Activated effector memory CD4-positive, alpha-beta T cell treated with Interleukin-2 at 50 U/mL for 16 hours (primary cell): ENCODE measurements around the gene ETFB.

ENCODE experiments used
- DNase-seq: peaks from one replicate; pipeline ENCODE4 v3.0.0-alpha.2; 2020

ETFB gene

DNA sequence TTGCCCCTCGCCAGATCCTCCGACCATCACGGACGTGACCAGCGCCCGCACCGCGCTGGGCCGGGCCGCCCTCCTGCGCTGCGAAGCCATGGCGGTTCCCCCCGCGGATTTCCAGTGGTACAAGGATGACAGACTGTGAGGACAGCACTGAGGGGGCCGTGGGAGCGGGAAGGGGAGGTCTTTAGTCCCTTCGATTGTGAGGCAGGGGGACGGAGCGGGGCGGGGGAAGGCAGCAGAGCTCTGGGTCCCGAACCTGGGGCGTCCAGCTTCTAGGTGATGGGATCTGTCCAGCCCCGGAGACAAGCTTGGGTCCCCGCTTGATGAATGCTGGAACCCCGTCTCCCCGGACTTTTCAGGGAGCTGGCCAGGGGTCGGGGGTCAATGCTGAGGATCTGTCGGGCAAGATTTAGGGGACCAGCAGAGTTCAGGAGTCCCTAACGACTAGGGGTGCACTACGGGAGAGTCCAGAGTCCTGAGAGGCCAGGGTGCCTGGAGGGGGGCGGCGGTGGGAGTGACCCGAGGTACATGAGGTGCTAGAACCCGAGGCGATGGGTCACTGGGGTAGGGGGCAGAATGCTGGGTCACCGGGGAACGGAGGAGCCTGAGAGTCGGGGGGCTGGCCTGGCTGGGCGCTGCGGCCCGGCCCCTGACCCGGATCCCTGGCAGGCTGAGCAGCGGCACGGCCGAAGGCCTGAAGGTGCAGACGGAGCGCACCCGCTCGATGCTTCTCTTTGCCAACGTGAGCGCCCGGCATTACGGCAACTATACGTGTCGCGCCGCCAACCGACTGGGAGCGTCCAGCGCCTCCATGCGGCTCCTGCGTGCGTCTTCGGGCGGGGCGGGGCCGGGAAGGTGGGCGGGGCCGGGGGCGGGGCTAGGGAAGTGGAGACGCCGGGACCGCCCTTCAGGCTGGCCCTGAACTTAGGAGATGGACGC lies 38.9 kb downstream of the ETFB start:
- no peak for DNase-seq

DNA sequence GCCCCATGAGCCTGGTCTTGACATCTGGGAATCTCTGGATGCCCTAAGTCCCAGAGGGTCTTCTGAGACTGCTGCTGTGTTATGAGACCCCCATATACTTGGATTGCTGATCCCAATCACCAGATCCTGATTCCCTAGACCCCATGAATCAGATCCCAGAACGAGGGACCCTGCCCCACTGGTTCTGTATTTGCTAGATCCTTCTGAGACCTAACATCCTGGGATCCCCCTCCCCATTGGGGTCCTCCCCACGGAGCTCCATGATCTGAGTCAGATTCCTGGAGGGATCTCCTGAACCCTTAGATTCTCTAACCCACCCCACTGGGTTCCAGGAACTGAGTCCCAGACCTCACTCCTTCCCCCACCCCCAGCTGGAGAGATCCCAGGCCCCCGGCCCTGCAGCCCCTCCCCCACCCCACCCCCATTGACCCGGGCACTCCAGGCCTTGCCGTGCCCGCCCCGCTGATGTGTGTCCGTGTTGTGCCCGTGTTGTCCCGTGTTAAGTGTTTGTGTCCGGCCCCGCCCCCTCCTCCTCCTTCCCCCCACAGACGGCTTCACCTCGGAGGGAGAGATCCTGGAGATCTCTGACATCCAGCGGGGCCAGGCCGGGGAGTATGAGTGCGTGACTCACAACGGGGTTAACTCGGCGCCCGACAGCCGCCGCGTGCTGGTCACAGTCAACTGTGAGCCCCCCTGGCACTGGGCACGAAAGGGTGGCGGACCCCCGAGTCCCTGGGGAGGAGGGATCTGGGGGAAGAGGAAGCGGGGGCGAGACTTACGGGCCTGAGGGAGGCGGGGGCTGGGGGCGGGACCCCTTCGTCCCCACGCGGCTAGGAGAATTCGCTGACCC lies 39.7 kb downstream of the ETFB start:
- DNase-seq = no peak

DNA sequence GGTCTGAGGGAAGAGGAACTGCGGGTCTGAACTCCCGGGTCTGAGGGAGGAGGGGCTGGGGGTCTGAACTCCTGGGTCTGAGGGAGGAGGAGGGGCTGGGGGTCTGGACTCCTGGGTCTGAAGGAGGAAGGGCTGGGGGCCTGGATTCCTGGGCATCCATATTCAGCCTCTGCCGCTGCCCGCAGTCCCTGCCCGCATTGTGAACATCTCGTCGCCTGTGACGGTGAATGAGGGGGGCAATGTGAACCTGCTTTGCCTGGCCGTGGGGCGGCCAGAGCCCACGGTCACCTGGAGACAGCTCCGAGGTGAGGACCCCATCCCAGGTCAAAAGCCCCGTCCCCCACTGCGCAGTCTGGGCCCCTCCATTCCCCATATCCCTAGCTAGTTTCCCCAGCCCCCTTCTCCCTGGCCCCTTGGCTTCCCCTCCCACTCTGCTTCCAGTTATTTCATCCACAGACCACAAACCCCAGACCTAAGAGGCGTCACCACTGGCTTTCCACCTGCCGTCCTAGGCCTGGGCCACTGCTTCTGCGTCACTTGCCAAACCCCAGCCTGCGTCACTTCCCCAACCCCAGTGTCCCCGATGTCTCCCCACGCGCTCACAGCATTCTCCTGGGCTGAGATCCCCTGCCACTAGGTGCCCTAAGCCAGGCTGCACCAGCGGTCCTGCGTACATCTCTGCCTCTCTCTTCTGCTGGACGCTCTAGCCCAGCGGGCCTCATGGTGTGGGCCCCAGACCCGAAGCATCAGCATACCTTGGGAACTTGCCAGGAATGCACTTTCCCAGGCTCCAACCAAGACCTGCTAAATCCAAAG lies 40.8 kb downstream of the ETFB start:
- DNase-seq = no peak

DNA sequence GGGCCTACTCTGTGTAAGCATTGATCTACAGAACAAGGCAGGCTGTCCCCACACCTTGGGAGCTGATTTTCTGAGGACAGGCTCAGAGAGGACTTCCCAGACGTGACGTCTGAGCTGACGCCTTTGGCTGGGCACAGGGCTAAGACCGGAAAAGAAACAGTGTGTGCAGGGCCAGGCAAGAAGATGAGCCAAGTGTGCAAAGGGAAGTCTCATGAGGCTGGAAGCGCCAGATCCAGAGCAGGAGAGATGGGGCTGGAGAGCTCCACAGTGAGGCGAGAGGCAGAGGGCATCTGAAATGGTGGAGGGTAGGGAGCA lies 42.1 kb downstream of the ETFB start:
- no peak for DNase-seq

DNA sequence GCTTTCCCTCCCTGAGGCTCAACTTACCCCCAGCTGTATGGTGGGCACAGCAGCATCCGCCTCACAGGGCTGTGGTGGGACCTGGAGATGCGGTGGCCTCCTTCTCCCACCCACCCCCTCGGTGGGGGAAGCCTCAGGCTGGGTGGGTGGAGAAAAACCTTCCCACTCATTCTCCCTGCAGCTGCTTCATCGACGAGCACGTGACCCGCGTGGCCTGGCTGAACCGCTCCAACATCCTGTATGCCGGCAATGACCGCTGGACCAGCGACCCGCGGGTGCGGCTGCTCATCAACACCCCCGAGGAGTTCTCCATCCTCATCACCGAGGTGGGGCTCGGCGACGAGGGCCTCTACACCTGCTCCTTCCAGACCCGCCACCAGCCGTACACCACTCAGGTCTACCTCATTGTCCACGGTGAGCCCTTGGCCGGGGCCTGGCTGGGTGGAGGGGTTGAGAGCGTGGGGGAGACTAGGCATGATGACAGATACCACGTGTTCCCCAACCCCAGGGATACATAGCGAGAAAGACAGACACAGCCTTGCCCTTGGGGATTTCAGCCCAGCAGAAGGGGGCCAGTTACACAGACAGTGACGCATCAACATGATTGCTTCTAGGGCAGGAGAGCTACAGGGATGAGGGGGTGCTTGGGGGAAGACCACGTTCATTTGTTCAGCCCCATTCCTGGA lies 42.6 kb downstream of the ETFB start:
- DNase-seq = no peak

DNA sequence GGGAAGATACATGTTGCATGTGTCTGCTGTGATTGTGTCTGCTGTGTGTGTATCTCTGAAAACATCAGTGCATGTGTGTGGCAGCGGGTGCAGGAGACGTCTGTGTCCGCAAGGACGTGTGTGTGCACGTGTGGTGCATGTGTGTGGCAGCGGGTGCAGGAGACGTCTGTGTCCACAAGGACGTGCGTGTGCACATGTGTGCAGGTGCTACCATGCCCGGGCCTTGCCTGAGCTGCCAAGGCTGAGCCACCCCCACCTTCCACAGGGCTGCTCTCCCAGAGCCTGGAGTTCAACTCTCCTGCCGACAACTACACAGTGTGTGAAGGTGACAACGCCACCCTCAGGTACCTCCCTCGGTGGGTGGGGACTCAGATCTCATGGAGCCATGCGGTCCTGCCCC lies 44.4 kb downstream of the ETFB start:
- no peak for DNase-seq

DNA sequence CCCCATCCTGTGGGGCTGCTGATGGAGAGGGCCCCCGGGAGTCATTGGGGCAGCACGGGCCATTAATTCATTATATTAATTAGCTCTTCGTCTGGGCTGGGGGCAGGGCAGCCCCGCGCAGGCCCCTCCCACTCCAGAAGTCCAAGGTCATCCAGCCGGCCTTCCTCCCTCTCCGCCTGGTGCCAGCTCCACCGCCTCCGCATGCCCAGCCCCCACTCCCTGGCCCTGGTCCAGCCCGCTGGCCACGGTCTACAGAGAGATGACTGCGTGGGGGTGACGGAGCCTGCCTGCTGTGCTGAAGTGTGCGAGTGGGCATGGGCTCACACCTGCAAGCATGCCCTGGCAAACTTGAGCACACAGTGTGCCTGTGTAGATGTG lies 45.9 kb downstream of the ETFB start:
- DNase-seq = no peak

DNA sequence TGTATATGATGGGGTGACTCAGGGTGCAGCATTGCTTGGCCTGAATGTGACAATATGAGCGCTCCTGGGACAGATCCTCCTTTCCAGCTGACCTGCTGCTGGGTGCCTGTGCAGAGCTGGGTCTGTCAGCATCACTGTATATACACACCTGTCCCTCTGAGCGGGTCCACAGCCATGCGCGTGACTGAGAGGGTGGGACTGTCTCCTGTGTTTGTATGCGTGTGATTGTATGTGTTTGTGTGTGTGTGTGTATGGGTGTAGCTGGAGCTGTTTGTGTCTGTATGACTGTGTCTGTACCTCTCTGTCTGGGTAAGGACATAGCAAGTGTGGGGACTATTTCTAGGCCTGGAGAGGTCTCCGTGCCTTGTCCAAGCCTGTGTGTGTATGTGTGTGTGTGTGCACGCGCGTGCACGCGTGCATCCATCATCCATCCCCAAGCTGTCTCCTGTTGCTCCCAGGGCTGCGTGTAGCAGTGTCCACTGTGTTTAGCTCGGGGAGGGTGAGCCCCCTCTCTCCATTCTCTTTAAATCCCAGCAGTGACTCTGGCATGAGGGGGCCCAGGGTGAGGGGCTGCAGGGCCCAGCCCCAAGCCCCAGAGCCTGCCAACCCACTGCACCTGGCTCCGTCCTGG lies 46.4 kb downstream of the ETFB start:
- no peak for DNase-seq

DNA sequence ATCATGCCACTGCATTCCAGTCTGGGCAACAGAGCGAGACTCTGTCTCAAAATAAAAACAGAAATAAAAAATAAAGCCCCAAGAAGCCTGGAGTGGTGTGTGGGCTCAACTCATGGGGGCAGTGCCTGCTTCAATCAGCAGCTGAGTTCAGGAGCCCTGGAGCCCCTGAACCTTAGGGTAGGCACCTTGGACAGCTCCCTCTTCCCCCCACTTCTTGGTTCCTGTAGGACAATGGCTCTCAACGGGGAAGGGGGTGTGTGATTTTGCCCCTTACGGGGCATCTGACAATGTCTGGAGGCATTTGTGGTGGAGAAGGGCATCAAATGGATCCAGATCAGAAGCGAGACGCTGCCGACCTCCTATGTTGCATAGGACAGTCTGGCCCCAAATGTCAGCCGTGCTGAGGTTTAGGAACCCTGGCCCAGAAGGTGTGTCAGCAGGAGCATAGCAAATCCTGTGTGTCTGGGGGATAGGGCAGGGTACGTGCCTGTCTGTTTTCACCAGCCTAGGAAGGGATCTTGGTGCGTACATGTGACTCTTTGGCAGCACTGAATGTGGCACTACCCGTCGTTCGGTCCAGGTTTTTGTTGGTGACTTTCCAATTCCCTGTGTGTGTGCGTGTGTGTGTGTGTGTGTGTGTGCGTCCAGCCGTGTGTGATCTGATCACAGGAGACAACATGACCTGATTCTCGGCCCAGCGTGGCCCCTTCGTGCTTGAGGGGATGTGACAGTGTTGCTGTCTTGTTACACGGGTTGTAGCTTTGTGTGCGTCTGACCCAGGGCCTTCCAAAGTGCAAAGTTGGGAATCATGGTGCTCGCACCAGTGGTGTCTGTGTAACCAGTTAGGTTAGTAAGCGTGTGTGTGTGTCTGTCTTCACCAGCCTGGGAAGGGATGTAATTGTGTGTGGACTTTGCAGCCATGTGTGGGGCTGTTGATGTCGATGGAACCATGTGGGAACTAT lies 47.2 kb downstream of the ETFB start:
- no peak for DNase-seq

DNA sequence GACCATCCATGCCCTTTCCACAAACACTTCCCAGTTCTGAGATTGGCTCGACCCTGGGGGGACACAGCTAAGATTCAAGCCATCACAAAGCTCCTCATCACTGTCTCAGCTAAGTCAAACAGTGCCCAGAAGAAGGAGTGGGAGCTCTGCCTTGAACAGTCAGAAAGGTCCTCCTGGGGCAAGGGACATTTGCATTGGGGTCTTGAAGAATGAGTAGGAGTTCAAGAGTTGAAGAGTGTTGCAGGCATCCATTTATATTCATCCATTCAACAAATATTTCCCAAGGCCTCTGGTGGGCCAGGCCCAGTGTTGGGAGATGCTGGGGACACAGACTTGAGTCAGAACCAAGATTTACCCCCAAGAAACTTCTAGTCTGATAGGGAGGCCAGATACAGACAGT lies 48.2 kb downstream of the ETFB start:
- DNase-seq = no peak

DNA sequence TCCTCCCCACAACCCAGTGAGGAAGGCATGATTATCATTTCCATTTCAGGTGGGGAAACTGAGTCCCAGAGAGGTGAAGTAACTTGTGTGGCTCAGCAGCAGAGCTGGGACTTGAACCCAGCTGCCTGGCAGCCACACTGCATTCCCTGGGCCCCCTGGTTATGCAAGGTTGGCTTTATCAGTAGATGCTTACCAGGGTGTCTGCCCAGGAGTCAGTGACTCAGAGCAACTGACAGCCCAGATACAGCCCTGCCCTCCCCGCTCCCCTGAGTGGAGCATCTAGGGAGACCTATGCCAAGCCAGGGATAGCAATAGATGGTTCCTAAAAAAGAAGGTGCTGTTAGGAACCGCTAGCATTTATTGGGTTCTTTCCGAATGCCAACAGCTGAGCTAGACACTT lies 48.8 kb downstream of the ETFB start:
- DNase-seq = no peak

DNA sequence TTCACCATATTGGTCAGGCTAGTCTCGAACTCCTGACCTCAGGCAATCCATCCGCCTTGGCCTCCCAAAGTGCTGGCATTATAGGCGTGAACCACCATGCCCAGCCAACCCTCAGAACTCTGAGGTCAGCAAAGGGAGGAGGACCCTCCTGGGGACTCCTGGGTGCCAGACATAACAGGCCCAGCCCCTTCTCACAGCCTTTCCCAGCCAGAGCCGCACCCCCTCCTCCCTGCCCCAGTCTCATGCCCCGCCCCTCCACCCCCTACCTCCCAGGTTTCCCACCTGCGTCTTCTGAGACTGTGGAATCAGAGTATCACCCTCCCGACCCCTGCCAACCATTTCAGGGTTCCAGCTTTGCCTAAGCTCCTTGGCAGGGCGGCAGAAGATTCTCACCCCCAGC lies 49.5 kb downstream of the ETFB start:
- no peak for DNase-seq

DNA sequence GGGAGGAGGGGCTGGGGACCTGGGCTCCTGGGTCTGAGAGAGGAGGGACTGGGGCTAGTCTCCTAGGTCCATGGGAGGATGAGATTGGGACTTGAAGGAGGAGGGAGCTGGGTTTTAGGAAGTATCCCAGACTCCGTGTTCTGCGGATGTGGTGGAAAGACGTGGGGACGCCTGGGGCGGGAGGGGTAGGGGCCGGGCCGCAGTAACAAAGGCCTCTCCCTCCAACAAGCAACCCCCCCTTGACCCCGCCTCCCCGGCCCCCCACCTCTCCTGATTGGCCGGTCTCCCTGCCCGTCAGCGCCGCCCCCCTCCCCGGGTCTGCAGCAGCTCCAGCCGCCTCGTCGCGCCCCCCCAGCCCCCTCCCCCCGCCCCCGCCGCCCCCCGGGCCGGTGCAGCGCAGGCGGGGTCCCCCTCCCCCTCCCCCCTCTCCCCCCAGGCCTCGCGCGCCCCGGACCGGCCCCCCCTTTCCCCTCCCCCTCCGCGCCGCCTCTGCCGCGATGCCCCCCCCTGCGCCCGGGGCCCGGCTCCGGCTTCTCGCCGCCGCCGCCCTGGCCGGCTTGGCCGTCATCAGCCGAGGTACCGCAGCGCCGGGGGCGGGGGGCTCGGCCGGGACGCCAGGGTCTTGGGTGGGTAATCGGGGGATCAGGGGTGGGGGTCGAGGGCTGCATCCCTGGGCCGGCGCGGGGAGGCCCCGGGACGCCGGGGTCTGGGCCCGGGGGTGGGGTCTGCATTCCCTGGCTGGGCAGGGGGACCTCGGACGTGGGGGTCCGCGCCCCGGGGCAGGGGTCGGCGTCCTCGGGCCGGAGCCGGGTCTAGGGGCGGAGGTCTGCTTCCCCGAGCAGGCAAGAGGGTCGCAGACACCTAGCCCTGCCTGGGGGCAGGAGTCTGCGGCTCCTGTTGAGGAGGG lies 54.6 kb downstream of the ETFB start, which contains the start of gene IGLON5:
TSS of gene IGLON5 (plus strand) at position 294 of the 907 bp plus-strand sequence. CDS start at position 498, 204 bp downstream.
- DNase-seq = no peak

DNA sequence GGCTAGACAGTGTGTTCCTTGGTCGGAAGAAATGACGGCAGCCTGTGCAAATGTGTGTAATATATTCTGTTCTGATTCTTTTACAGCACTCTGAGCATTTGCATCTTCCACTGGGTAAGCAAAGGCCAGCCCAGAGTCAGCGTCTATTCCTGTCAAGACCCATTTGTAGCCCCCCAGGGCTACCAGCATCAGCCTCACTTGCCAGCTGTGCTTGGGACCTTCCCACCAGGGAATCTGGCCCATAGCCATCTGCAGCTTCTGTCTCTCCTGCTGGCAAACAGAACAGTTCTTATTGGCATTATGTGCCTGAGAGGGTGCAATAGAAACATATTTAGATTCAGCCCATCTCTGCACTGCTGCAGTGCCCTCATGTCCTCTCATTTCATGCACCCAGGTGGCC lies 60.7 kb downstream of the ETFB start:
- no peak for DNase-seq

DNA sequence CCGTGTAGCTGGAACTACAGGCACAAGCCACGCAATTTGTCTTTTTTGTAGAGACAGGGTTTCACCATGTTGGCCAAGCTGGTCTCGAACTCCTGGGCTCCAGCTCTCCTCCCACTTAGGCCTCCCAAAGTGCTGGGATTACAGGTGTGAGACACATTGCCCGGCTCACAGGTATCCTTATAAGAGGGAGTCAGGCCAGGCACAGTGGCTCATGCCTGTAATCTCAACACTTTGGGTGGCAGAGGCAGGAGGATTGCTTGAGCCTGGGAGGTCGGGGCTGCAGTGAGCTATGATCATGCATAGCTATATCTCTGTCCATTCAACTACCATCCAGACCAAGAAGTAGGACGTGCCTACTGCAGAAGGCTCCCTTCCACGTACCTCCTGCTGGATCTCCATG lies 64.9 kb downstream of the ETFB start:
- DNase-seq = no peak

DNA sequence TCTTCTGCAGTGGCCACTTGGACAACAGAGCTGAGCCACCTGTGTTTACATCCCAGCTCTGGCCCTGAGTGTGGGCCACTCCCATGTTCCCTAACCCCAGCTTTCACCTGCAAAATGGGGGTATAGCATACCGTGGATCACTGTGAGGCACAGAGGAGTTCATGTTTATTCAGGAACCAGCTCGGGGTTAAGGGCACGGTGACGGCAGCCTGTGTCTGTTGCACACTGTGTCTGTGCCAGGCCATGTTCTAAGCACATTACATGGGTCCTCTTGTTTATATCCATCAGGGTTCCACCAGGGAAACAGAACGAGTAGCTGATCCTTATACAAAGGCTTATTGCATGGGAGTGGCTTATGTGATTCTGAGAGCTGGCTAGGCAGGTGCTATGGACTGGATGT lies 68.8 kb downstream of the ETFB start:
- no peak for DNase-seq

DNA sequence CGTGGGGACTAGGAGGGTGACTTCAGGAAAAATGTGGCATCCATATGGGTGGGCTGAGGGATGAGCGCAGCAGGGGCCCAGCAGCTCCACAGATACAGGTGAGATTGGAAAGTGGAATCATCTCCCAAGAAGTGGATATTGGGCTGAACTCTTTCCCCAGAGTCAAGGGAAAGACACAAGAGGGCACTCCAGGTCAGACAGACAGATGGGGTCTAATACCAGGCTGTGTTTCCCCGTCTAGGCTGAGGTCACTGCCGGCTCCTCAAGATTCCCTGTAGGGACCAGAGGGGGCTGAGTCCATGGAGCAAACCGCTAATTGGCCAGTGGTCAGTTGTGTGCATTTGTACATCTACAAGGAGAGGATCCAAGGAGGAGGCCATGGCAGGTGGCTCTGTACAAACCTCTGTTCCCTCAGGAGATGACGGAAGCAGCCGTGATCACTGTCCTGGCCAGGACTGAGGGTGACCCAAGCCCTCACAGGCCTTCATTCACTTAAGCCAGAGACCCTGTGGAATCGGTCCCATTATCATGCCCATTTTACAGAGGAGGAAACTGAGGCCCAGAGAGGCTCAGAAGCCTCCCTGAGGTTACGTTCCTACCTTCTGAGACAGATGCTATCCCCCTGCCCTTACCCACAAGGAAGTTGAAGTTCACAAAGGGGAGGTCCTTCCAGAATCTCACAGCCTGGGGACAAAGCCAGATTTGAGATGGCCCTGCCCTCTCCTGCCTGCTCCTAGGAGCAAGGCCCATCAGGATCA lies 69.7 kb downstream of the ETFB start:
- DNase-seq = no peak

DNA sequence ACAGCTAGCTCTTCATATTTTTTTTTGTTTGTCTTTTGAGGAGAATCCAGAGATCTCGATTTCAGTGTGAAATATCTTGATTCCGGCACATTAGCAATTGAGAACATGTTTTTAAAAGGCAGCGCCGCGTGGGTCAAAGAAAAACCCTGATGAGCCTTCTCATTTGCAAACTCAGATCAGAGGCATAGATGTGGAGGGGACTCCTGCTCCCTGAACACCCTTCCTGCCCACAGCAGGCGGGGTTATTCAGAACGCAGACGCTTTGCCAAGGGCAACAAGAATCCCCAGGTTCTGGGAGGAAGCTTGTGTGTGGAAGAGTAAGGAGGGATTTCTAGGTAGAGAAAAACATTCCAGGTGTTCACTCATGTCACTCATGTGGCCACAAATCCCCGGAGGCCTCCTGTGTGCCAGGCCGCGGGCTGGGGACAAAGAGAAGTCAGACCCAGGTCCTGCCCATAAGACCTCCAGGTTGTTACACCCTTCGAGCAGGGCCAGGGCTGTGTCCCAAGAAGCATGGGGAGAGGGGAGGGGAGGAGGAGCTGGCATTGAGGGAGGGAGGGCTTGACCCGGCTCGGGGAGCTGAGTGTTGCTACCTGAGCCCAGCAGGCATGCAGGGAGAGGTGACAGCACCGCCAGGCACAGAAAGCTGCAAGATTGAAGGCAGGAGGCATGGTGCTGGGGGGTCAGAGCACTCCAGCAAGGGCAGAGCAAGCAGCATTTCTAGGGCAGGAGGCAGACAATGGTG lies 70.6 kb downstream of the ETFB start:
- DNase-seq = no peak
